A673 (cell line): ENCODE data around the gene RABGGTA.

Experiments used
- CTCF ChIP-seq: fragments of 300-800, 200-600 bp; sonication (generic); conservative IDR thresholded peaks from 2 replicates; pipeline ENCODE4 v1.5.1; 2017; ENCODE audit warnings: low read depth, mild to moderate bottlenecking, antibody characterized with exemption, low read length, moderate library complexity, mixed read lengths
- EZH2 ChIP-seq: fragments of 200-600 bp; sonication (generic); IDR thresholded peaks from 2 replicates; pipeline ENCODE4 v1.6.1; 2017; ENCODE audit warnings: borderline replicate concordance, low read depth, mild to moderate bottlenecking, mixed read lengths, antibody characterized with exemption, low read length; ENCODE audit not compliant: poor library complexity, severe bottlenecking

- TF ChIP-seq CTCF = no peak
- no peak for TF ChIP-seq EZH2
Observed at GRCh38 chr14:24280797-24281460, 9.5 kb upstream of the RABGGTA start.
